SU-DHL-6 (cell line): ENCODE data around the gene FOLR3.

Experiments
- H2AFZ ChIP-seq: fragments of 200-600 bp; sonication (generic); 2 replicates; pipeline ENCODE4 v1.6.1; 2014; ENCODE audit warnings: low read depth, mild to moderate bottlenecking, moderate library complexity, mixed read lengths, antibody characterized with exemption, low read length; ENCODE audit not compliant: severe bottlenecking
- H3F3A ChIP-seq: fragments of 200-600 bp; shearing (Covaris generic); 2 replicates; pipeline ENCODE4 v1.6.0; 2016; ENCODE audit warnings: antibody characterized with exemption, mild to moderate bottlenecking; ENCODE audit not compliant: insufficient read depth
- H3K27ac ChIP-seq: fragments of 200-600 bp; sonication (generic); 2 replicates; pipeline ENCODE4 v1.5.1; 2016; ENCODE audit warnings: low read depth, mild to moderate bottlenecking, low read length, moderate library complexity, mixed read lengths
- H3K27me3 ChIP-seq: fragments of 200-600 bp; sonication (generic), shearing (Covaris generic); 2 replicates; pipeline ENCODE4 v1.6.0; 2014; ENCODE audit warnings: mild to moderate bottlenecking, low read length
- H3K36me3 ChIP-seq: fragments of 200-600 bp; sonication (generic); 2 replicates; pipeline ENCODE4 v1.6.1; 2014; ENCODE audit warnings: mild to moderate bottlenecking, low read length, mixed read lengths
- H3K4me2 ChIP-seq: fragments of 300-600, 200-600 bp; shearing (Covaris generic), sonication (generic); 2 replicates; pipeline ENCODE4 v1.6.0; 2014; ENCODE audit warnings: low read length, low read depth, mild to moderate bottlenecking; ENCODE audit not compliant: poor library complexity, severe bottlenecking
- H3K4me3 ChIP-seq: fragments of 200-600 bp; sonication (generic); 2 replicates; pipeline ENCODE4 v1.5.1; 2014; ENCODE audit warnings: antibody characterized with exemption, low read length, mild to moderate bottlenecking, mixed read lengths; ENCODE audit not compliant: insufficient read depth, poor library complexity, severe bottlenecking
- H3K79me2 ChIP-seq: fragments of 200-600 bp; sonication (generic); 2 replicates; pipeline ENCODE4 v1.6.1; 2014; ENCODE audit warnings: mild to moderate bottlenecking, low read length, moderate library complexity; ENCODE audit not compliant: insufficient read depth
- H3K9ac ChIP-seq: fragments of 200-600 bp; sonication (generic); 2 replicates; pipeline ENCODE4 v1.7.0; 2014; ENCODE audit warnings: mild to moderate bottlenecking, low read length
- H3K9me2 ChIP-seq: fragments of 200-600 bp; sonication (generic); replicated peaks from 2 replicates; pipeline ENCODE4 v1.6.1; 2014; ENCODE audit warnings: low read length; ENCODE audit not compliant: insufficient read depth
- H3K9me3 ChIP-seq: fragments of 200-600 bp; sonication (generic); 2 replicates; pipeline ENCODE4 v1.6.1; 2014; ENCODE audit warnings: low read length, mixed read lengths; ENCODE audit not compliant: insufficient read depth
- H4K20me1 ChIP-seq: fragments of 200-600 bp; sonication (generic); 2 replicates; pipeline ENCODE4 v1.6.1; 2014; ENCODE audit warnings: low read depth, mild to moderate bottlenecking, antibody characterized with exemption, low read length, moderate library complexity, mixed read lengths
- EZH2phosphoT487 ChIP-seq: fragments of 200-600 bp; sonication (generic), shearing (Covaris generic); conservative IDR thresholded peaks from 2 replicates; pipeline ENCODE4 v1.6.1; 2018; ENCODE audit warnings: mild to moderate bottlenecking, antibody characterized with exemption, low read length, moderate library complexity, mixed read lengths
- TF ChIP-seq, protein P1 (sequence below): fragments of 200-600 bp; sonication (generic); IDR thresholded peaks from one replicate; pipeline ENCODE4 v1.5.1; 2017; ENCODE audit warnings: antibody characterized with exemption, mild to moderate bottlenecking, low read length, moderate library complexity; ENCODE audit not compliant: insufficient read depth, poor library complexity, severe bottlenecking

FOLR3 gene

DNA sequence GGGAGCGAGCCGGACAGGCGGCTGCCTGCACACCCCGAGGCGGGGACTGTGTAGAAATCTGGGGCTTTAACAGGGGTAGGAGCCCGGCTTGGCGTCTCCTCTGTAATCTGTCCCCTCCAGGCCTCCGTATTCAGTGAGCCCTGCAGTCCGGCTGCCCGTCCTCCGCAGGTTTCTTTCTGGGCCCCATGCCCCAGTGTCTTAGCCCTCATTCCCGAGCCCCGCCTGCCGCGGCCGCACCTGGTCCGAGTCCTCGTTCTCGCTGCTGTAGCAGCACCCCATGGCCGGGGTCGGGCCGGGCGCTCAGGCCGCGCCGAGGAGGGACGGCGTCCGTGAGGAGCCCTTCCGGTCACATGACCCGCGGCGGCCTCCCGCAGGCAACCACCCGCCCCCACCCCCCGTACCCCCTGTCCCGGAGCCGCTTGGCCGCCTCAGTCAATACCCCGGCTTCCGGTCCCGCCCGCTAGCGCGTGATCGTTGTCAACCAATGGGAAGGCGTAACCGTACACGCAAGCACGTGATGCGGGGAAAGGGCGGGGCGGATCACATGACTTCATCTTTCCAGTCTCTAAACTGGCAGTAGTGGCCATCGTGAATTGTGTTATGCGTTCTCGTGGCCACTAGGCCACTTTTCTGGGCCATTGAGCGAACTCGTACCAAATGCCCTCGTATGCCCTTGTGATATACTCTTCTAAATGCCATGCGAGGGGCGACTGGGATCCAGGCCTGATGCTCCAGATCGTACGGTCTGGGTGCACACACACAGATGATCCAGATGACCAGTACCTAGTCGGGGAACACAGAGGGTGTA lies 32.4 kb upstream of the FOLR3 start, which contains the start of gene LAMTOR1:
LAMTOR1 (minus strand) TSS at position 352 of the 808 bp plus-strand sequence; CDS start at position 279, 73 bp downstream.
- Histone ChIP-seq H3K36me3 (no peaks in the 10 kb centered on the region), H3K4me2 (peak within 1 kb of the TSS; percentile 79), H3K9me2 (no peaks in the 10 kb centered on the region), H4K20me1 (no peaks in the 10 kb centered on the region), H2AFZ (peak within 1 kb of the TSS; percentile 28), H3K4me3 (peak within 1 kb of the TSS; percentile 97), H3K27me3 (no peaks in the 10 kb centered on the region), H3K9ac (peak within 1 kb of the TSS; percentile 96), H3K9me3 (no peaks in the 10 kb centered on the region), H3F3A (no peaks in the 10 kb centered on the region), H3K27ac (peak within 1 kb of the TSS; percentile 76), H3K79me2 (peaks cover 38% of the 10 kb centered on the region)
- TF ChIP-seq EZH2phosphoT487, result no peak
- TF ChIP-seq, protein P1, sequence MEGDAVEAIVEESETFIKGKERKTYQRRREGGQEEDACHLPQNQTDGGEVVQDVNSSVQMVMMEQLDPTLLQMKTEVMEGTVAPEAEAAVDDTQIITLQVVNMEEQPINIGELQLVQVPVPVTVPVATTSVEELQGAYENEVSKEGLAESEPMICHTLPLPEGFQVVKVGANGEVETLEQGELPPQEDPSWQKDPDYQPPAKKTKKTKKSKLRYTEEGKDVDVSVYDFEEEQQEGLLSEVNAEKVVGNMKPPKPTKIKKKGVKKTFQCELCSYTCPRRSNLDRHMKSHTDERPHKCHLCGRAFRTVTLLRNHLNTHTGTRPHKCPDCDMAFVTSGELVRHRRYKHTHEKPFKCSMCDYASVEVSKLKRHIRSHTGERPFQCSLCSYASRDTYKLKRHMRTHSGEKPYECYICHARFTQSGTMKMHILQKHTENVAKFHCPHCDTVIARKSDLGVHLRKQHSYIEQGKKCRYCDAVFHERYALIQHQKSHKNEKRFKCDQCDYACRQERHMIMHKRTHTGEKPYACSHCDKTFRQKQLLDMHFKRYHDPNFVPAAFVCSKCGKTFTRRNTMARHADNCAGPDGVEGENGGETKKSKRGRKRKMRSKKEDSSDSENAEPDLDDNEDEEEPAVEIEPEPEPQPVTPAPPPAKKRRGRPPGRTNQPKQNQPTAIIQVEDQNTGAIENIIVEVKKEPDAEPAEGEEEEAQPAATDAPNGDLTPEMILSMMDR, result no peak

DNA sequence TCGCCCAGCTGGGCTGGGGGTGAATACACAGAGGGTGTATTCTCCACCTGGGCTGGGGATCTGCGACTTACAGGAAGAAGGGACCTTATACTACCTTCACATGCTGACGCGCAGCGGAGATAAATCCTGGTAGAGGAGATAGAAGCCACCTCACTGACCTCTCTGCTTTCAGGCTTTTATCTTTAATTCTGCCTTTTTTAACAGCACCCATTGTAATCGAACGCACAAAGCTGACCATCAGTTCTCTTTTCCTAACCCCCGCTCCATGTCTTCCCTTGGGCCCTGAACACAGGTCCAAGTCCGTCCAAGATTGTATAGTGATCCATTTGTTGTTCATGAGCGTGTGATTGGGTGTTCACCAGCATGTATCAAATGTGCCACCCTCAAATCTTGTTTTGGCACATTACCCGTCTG lies 31.8 kb upstream of the FOLR3 start:
- H3K27ac ChIP-seq, result no peak overlapping the region
- no peaks in the 10 kb centered on the region for H3K9me3 ChIP-seq
- H2AFZ ChIP-seq, result peak overlapping the region; percentile 3
- H3K79me2 ChIP-seq, result peaks cover 38% of the 10 kb centered on the region
- H3K36me3 ChIP-seq, result no peaks in the 10 kb centered on the region
- H4K20me1 ChIP-seq, result no peaks in the 10 kb centered on the region
- H3K9ac ChIP-seq, result no peak overlapping the region
- H3F3A ChIP-seq, result no peaks in the 10 kb centered on the region
- H3K4me3 ChIP-seq, result peak overlapping the region; percentile 37
- no peak for TF ChIP-seq EZH2phosphoT487
- TF ChIP-seq, protein P1, result no peak
- peak overlapping the region; percentile 49 for H3K4me2 ChIP-seq
- H3K27me3 ChIP-seq, result no peaks in the 10 kb centered on the region
- no peaks in the 10 kb centered on the region for H3K9me2 ChIP-seq

DNA sequence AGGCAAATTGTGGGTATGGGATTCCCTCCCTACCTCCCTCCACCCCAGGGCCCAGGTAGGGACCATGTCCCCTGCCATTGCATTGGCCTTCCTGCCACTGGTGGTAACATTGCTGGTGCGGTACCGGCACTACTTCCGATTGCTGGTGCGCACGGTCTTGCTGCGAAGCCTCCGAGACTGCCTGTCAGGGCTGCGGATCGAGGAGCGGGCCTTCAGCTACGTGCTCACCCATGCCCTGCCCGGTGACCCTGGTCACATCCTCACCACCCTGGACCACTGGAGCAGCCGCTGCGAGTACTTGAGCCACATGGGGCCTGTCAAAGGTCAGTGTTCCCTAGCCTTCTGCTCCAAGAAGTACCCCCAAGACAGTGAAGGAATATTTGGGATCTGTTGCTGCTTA lies 29.6 kb upstream of the FOLR3 start, which contains the start of gene TOMT:
TOMT (plus strand) TSS at position 37 of the 400 bp plus-strand sequence; CDS start at position 65, 28 bp downstream.
- Histone ChIP-seq H3K9me2 (no peaks in the 10 kb centered on the region), H3K9me3 (no peaks in the 10 kb centered on the region), H3K9ac (no peak within 1 kb of the TSS), H3K36me3 (no peaks in the 10 kb centered on the region), H3F3A (no peaks in the 10 kb centered on the region), H3K4me2 (no peak within 1 kb of the TSS), H3K4me3 (no peak within 1 kb of the TSS), H2AFZ (no peak within 1 kb of the TSS), H4K20me1 (no peaks in the 10 kb centered on the region), H3K79me2 (peaks cover 21% of the 10 kb centered on the region), H3K27ac (no peak within 1 kb of the TSS), H3K27me3 (no peaks in the 10 kb centered on the region)
- TF ChIP-seq EZH2phosphoT487, result no peak
- TF ChIP-seq, protein P1, result no peak
